Measurements from ENCODE around the gene SPOCK3. TPM values are rescaled to one million over a fixed set of nuclear protein-coding genes. Genes with fewer than 3 reads are reported as not detected.

The SPOCK3 gene
- total RNA-seq, 4 donors from 2014 or later, result 0.16 to 0.58 (median 0.36) TPM; not detected in 1

DNA sequence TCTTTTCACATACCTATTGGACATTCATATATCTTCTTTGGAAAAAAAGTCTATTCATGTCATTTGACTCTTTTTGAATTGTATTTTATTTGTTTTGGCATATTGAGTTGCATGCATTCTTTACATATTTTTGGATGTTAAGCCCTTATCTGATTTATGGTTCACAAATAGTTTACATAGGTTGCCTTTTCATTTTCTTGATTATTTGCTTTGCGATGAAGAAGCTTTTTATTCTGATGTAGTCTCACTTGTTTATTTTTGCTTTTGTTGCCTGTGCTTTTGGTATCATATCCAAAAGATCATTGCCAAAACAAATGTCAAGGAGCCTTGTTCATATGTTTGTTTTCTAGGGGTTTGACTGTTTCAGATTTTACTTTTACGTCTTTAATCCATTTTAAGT lies 43.9 kb downstream of the SPOCK3 start:
- no peak for TF ChIP-seq POLR2A (IDR thresholded peaks at IDR 0.05)
- TF ChIP-seq, protein P1, sequence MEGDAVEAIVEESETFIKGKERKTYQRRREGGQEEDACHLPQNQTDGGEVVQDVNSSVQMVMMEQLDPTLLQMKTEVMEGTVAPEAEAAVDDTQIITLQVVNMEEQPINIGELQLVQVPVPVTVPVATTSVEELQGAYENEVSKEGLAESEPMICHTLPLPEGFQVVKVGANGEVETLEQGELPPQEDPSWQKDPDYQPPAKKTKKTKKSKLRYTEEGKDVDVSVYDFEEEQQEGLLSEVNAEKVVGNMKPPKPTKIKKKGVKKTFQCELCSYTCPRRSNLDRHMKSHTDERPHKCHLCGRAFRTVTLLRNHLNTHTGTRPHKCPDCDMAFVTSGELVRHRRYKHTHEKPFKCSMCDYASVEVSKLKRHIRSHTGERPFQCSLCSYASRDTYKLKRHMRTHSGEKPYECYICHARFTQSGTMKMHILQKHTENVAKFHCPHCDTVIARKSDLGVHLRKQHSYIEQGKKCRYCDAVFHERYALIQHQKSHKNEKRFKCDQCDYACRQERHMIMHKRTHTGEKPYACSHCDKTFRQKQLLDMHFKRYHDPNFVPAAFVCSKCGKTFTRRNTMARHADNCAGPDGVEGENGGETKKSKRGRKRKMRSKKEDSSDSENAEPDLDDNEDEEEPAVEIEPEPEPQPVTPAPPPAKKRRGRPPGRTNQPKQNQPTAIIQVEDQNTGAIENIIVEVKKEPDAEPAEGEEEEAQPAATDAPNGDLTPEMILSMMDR (IDR thresholded peaks at IDR 0.05 in 4 of 5, conservative IDR thresholded peaks at IDR 0.05 in 1 of 5), result no peak
- Histone ChIP-seq H3K4me3 (no peak overlapping the region), H3K27me3 (no peaks in the 10 kb centered on the region), H3K27ac (no peak overlapping the region), H3K4me1 (no peaks in the 10 kb centered on the region), H3K36me3 (no peaks in the 10 kb centered on the region), H3K9me3 (no peaks in the 10 kb centered on the region)
- DNase-seq, result no peak
- intact Hi-C loops (cut with DNase I; ENCODE audit: low total_unique reads), result no loop called here
- in situ Hi-C loops (cut with MboI; ENCODE audit: low sequenced_read_pairs in 4 of 4), result no loop called here
- no peak for ATAC-seq

DNA sequence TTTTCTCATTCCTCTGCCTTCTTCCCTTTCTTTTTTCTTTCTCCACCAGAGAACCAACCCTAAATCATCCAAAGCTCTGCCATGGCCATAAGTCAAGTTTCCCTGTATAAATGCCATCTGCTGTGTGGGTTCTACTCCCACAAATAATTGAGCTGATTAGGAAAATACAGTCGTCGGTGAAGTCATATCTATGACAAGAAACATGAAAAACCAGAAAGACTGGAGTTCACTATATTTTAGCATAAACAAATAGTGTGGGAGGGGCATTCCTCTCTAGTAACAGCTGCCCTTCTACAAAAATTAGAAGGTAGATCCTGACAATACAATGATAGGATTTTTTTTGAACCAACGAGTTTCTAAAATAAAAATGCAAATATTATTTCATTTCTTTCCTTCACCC lies 48.8 kb downstream of the SPOCK3 start:
- no peaks in the 10 kb centered on the region for H3K36me3 ChIP-seq
- in situ Hi-C loops (cut with MboI; ENCODE audit: low sequenced_read_pairs in 4 of 4) (no loop called here), intact Hi-C loops (cut with DNase I; ENCODE audit: low total_unique reads) (no loop called here)
- TF ChIP-seq POLR2A (IDR thresholded peaks at IDR 0.05), result no peak
- TF ChIP-seq, protein P1 (IDR thresholded peaks at IDR 0.05 in 4 of 5, conservative IDR thresholded peaks at IDR 0.05 in 1 of 5), result no peak
- H3K4me1 ChIP-seq, result no peaks in the 10 kb centered on the region
- H3K27me3 ChIP-seq, result no peaks in the 10 kb centered on the region
- no peak for DNase-seq
- H3K4me3 ChIP-seq, result no peak overlapping the region
- no peaks in the 10 kb centered on the region for H3K9me3 ChIP-seq
- ATAC-seq, result no peak
- H3K27ac ChIP-seq, result no peak overlapping the region

DNA sequence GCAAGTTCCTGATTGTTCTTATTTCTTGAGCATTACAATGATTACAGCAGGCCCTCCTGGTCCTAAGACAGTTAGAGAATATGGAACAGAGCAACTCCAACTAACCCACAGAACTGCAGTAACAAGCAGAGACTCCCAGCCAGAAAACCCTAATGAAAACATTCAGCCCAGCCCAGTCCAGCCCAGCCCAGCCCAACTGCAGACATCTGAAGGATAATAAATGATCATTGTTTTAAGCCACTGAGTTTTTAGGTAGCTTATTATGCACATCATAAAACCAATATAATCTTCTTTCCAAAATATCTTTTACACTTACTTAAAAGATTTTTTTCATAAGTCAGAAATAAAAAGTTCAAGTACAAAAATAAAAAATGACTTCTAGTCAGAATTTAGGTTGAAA lies 51.3 kb downstream of the SPOCK3 start:
- intact Hi-C loops (cut with DNase I; ENCODE audit: low total_unique reads) (no loop called here), in situ Hi-C loops (cut with MboI; ENCODE audit: low sequenced_read_pairs in 4 of 4) (no loop called here)
- DNase-seq (no peak), ATAC-seq (no peak)
- H3K36me3 ChIP-seq, result no peaks in the 10 kb centered on the region
- no peak overlapping the region for H3K27ac ChIP-seq
- TF ChIP-seq, protein P1 (IDR thresholded peaks at IDR 0.05 in 4 of 5, conservative IDR thresholded peaks at IDR 0.05 in 1 of 5), result no peak
- TF ChIP-seq POLR2A (IDR thresholded peaks at IDR 0.05), result no peak
- no peaks in the 10 kb centered on the region for H3K27me3 ChIP-seq
- peaks cover 0 to 4% of the 10 kb centered on the region in 2 donors for H3K4me1 ChIP-seq
- H3K4me3 ChIP-seq, result no peak overlapping the region
- H3K9me3 ChIP-seq, result no peaks in the 10 kb centered on the region

DNA sequence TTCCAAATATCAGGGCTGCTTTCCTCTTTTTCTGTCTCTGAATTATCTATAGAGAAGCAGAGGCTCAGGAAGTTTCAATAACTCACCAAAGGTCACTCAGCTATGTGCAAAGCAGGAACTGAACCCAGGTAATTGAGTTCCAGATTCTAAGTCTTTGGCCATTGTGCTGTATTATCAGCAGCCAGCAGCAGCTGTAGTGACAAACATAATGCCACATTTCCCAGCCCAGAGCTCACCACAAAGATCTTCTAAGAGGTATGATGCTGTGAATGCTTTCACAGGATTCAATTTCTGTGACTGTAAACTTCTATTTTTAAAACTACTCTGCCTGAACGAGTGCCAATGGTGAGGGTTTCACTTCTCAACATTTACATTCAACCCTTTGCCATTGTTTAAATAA lies 56.4 kb downstream of the SPOCK3 start:
- Histone ChIP-seq H3K4me3 (no peak overlapping the region), H3K36me3 (no peaks in the 10 kb centered on the region), H3K27ac (no peak overlapping the region), H3K9me3 (no peaks in the 10 kb centered on the region), H3K27me3 (no peaks in the 10 kb centered on the region), H3K4me1 (peaks cover 0 to 14% of the 10 kb centered on the region in 2 donors)
- DNase-seq (no peak), ATAC-seq (no peak)
- in situ Hi-C loops (cut with MboI; ENCODE audit: low sequenced_read_pairs in 4 of 4), result no loop called here
- intact Hi-C loops (cut with DNase I; ENCODE audit: low total_unique reads), result no loop called here
- TF ChIP-seq, protein P1 (IDR thresholded peaks at IDR 0.05 in 4 of 5, conservative IDR thresholded peaks at IDR 0.05 in 1 of 5), result no peak
- no peak for TF ChIP-seq POLR2A (IDR thresholded peaks at IDR 0.05)

DNA sequence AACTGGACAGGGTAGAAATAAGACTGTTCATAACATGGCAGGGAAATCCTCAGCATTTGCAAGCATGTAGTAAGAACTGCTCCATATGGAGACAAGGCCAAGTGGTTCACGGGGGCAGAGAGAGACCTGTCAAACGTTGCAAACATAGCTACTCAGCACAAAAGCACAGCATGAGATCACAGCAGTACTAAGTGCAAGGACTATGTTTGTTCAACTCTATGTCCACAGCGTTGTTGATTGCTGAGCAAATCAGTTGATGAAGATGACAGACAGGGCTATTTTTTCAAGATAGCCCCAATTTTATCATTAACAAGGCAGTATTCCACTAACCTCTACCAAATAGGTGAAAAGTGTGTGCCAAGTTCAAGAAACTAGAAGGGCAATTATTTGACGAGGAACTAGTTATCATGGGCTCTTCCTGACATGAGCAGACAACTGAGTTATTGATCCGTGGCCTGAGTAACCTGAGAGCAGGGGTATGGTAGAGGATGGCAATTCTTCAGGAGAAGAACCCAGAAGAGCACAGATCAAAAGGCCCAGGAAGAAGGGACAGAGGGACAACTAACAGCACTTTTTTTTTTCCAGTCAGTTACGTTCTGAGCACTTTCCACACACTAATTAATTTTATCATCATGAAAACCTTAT lies 57.4 kb downstream of the SPOCK3 start:
- in situ Hi-C loops (cut with MboI; ENCODE audit: low sequenced_read_pairs in 4 of 4), result no loop called here
- DNase-seq (no peak), ATAC-seq (no peak)
- no peak for TF ChIP-seq POLR2A (IDR thresholded peaks at IDR 0.05)
- TF ChIP-seq, protein P1 (IDR thresholded peaks at IDR 0.05 in 4 of 5, conservative IDR thresholded peaks at IDR 0.05 in 1 of 5), result no peak
- intact Hi-C loops (cut with DNase I; ENCODE audit: low total_unique reads), result no loop called here
- Histone ChIP-seq H3K27ac (no peak overlapping the region), H3K36me3 (no peaks in the 10 kb centered on the region), H3K27me3 (no peaks in the 10 kb centered on the region), H3K9me3 (no peaks in the 10 kb centered on the region), H3K4me1 (peaks cover 0 to 14% of the 10 kb centered on the region in 2 donors), H3K4me3 (no peak overlapping the region)
